DLD1 (cell line): ENCODE measurements around the gene GNAT2.

ENCODE experiments used
- in situ Hi-C: cut with HindIII; loops from 2 replicates; pipeline ENCODE4 v1.10.0; 2017; ENCODE audit warnings: low sequenced_read_pairs

The GNAT2 gene

DNA sequence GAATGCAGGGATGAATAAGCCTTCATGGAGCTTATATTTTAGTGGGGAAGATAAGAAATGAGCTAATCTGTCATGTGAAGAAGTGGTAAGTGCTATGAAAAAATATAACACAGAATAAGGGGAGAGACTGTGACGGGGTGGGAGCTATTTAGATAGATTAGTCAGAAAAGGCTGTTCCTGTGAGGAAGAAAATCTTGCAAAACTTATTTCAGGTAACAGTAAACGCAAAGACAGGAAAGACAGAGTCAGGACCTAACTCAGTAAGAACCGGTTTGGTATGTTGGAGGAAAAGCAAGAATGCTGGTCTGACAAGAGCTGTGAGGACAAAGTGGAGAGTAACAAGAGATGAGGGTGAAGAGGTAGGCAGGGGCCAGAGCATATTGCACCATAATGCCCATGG lies 49.0 kb downstream of the GNAT2 start:
- in situ Hi-C loops, result no loop called here

- in situ Hi-C loops, result no loop called here
Measured at GRCh38 chr1:109569323-109569722, 50.1 kb downstream of the GNAT2 start.

DNA sequence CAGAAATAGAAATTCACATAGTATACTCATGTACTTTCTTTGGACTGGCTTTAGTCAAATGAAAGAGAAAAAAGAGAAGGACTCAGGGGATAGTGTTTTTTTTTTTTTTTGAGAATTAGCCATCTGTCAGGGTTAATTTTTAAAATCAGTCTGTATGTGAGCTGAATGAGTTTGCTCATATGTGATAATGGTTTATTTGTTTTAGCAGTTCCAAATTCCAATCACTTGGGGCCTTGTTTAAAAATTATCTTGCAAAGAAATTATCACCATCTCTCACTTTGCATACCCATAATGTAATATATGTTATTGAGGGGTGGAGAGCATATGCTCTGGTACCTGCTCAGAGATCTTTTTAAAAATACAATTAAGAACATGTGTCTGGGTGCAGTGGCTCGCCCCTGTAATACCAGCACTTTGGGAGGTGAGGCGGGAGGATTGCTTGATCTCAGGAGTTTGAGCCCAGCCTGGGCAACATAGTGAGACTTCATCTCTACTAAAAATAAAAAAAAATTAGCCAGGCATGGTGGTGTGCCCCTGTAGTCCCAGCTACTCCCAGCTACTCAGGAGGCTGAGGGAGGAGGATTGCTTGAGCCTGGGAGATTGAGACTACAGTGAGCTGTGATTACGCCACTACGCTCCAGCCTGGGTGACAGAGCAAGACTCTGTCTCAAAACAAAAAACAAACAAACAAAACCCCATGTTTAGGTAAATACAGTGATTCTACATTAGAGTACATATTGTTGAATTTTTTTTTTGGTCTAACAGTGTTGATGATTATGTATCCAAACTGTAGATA lies 51.3 kb downstream of the GNAT2 start:
- in situ Hi-C loops, result no loop called here

- in situ Hi-C loops, result no loop called here
Measured at GRCh38 chr1:109566982-109567381, 52.4 kb downstream of the GNAT2 start.

GRCh38 chr1:109565241-109565640 lies 54.2 kb downstream of the GNAT2 start:
- in situ Hi-C loops, result no loop called here

DNA sequence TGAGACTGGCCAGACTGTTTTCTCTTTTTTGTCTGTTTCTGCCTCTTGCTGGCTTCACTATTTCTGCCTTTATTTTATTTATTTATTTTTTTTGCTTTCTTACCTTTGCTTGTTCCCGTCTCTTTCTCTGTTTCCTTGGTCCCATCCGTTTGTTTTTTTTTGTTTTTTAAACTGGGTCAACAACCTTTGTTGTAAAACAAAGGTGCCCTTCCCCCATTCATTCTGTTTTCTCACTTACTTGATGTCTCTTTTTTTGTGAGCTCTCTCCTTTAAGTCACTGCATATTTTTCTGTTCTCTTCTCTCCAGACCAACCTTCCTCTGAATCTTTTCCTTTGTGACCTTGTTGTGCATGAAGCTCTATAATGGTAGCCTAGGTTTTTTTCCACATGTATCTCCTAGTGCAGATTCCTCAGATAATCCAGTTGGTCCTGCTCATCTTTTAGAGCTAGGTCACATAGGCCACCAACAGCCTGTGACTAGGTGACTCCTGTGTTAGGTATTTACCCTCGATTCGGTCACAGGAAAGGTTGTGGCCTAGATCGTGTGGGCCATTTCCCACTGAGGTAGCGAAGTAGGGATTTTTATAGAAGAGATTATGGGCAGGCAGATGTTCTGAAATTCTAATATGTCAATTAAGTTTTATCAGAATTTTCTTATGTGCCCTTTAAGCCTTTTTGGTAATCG lies 55.1 kb downstream of the GNAT2 start:
- in situ Hi-C loops, result no loop called here

DNA sequence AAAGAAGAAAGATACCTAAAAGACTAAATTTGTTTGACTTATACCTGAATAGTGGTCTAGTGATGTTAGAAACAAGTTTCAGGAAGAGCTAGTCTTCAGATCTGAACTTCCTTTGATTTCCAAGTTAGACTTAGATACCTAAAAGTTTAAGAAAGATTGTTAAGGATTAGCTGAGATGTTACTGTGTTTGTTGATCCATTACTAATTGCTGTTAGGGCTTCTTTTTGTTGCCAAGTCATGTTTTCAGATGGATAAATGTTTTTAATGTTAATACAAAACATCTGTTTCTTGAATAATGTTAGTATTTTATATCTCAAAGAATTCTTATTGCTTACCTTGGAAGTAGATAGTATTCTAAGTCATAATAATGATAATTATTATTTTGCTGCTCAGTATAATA lies 59.4 kb downstream of the GNAT2 start:
- in situ Hi-C loops, result no loop called here

DNA sequence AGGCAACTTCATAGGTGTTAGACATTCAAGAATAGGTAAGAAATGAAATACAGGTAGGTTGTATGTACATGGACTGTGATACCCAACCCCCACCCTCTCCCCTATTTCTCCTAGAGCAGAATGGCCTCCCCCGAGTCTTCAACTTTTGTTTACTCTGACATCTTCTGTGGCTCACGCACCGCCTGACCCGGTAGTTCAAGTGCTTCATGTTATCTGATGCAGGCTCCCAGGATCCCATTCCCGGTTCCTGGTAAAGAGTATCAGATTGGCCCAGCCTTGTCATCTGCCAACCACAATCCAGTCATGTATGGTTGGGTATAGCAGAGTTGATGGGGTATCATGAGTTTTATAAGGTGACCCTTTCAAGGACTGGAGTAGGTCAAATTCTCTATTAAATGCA lies 61.9 kb downstream of the GNAT2 start:
- in situ Hi-C loops, result no loop called here

DNA sequence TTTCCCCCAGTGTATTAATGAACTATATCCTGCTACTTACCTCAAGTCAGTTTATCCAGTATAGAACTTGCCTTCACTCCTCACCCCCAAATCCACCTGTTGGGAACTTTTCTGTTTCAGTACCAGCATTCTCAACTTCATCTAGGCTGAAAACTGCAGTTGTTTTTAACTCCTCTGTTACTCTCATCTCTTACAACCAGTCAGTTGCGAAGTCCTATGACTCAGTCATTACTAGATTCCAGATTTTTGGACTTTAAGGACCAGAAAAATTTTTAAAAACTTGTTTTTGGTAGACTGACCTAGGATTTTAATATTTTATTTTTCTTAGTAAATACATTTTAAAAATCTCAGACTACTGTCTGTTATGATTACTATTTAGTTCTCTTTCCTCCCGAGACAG lies 62.9 kb downstream of the GNAT2 start:
- in situ Hi-C loops, result no loop called here
